Smooth muscle cell (in vitro differentiated cells): ENCODE results near the gene RNF224. TPM values are rescaled to one million over a fixed set of nuclear protein-coding genes. Genes with fewer than 3 reads are reported as not detected.

Source experiments
- DNase-seq: peaks from one replicate; lab custom pipeline; 2025; ENCODE audit not compliant: unreplicated experiment; lab: John Stamatoyannopoulos, UW
- H2AFZ ChIP-seq: fragments of 200-600 bp; sonication (generic); 2 replicates; pipeline ENCODE4 v1.6.0; 2016; ENCODE audit warnings: antibody characterized with exemption, low read depth, mild to moderate bottlenecking
- H3F3A ChIP-seq: fragments of 200-600 bp; sonication (generic); 2 replicates; pipeline ENCODE4 v1.6.0; 2017; ENCODE audit warnings: antibody characterized with exemption, low read depth
- H3K27ac ChIP-seq: fragments of 200-600 bp; sonication (generic); 2 replicates; pipeline ENCODE4 v1.5.1; 2016; ENCODE audit warnings: low read depth, mild to moderate bottlenecking
- H3K27me3 ChIP-seq: fragments of 200-600 bp; sonication (generic); 2 replicates; pipeline ENCODE4 v1.6.1; 2016; ENCODE audit warnings: low read depth, mild to moderate bottlenecking
- H3K36me3 ChIP-seq: fragments of 200-600 bp; sonication (generic); 2 replicates; pipeline ENCODE4 v1.5.1; 2016; ENCODE audit warnings: low read depth
- H3K4me1 ChIP-seq: fragments of 200-600 bp; sonication (generic); 2 replicates; pipeline ENCODE4 v1.5.1; 2016; ENCODE audit warnings: low read depth
- H3K4me2 ChIP-seq: fragments of 200-600 bp; sonication (generic); 2 replicates; pipeline ENCODE4 v1.6.0; 2016; ENCODE audit warnings: mild to moderate bottlenecking
- H3K4me3 ChIP-seq: fragments of 200-600 bp; sonication (generic); 2 replicates; pipeline ENCODE4 v1.5.1; 2016; ENCODE audit warnings: mild to moderate bottlenecking
- H3K79me2 ChIP-seq: fragments of 200-600 bp; sonication (generic); 2 replicates; pipeline ENCODE4 v1.6.0; 2016; ENCODE audit warnings: low read depth, mild to moderate bottlenecking
- H3K9ac ChIP-seq: fragments of 200-600 bp; sonication (generic); 2 replicates; pipeline ENCODE4 v1.6.0; 2016; ENCODE audit warnings: low read depth
- H3K9me3 ChIP-seq: fragments of 200-600 bp; sonication (generic); replicated peaks from 2 replicates; pipeline ENCODE4 v1.5.1; 2016; ENCODE audit warnings: low read depth
- H4K20me1 ChIP-seq: fragments of 200-600 bp; sonication (generic); 2 replicates; pipeline ENCODE4 v1.6.0; 2016; ENCODE audit warnings: low read depth
- WGBS: methylation state at CpG from one replicate; pipeline ENCODE4 v1.1.7; 2016; ENCODE audit warnings: low lambda C conversion rate; 5-methylcytosine and 5-hydroxymethylcytosine counted together
- polyA plus RNA-seq: library from polyadenylated mRNA; unstranded; fragments of >200 nt; fragmentation: Nextera tagmentation; extraction: Ambion mirVana; gene quantifications from 2 replicates; pipeline ENCODE4 v1.2.1, GENCODE V29; 2016
- total RNA-seq: library from RNA; depleted of rRNA; stranded (reverse); fragments of >200 nt; gene quantifications from 2 replicates; pipeline ENCODE4 v1.2.3, GENCODE V29; 2014
- TF ChIP-seq, protein P1 (sequence below): fragments of 200-600 bp; sonication (generic); IDR thresholded peaks from 2 replicates; pipeline ENCODE4 v1.5.1; 2017; ENCODE audit warnings: borderline replicate concordance, mild to moderate bottlenecking, antibody characterized with exemption; ENCODE audit not compliant: insufficient read depth, poor library complexity, severe bottlenecking

Gene RNF224
- total and polyA plus RNA-seq, 2 experiments from 2014 or later, result not detected

GRCh38 chr9:137191245-137191644, 36.1 kb upstream of the RNF224 start:
- Histone ChIP-seq H3K4me2 (no peak overlapping the region), H4K20me1 (peaks cover 38% of the 10 kb centered on the region), H3K36me3 (no peaks in the 10 kb centered on the region), H3K27me3 (no peaks in the 10 kb centered on the region), H3K9me3 (no peaks in the 10 kb centered on the region), H3K9ac (no peak overlapping the region), H2AFZ (no peak overlapping the region), H3K4me3 (no peak overlapping the region), H3F3A (peaks cover 12% of the 10 kb centered on the region), H3K27ac (no peak overlapping the region), H3K4me1 (peaks cover 20% of the 10 kb centered on the region), H3K79me2 (peaks cover 46% of the 10 kb centered on the region)
- WGBS, result 89% methylated on average over 3 of the region's 3 CpGs
- TF ChIP-seq, protein P1, sequence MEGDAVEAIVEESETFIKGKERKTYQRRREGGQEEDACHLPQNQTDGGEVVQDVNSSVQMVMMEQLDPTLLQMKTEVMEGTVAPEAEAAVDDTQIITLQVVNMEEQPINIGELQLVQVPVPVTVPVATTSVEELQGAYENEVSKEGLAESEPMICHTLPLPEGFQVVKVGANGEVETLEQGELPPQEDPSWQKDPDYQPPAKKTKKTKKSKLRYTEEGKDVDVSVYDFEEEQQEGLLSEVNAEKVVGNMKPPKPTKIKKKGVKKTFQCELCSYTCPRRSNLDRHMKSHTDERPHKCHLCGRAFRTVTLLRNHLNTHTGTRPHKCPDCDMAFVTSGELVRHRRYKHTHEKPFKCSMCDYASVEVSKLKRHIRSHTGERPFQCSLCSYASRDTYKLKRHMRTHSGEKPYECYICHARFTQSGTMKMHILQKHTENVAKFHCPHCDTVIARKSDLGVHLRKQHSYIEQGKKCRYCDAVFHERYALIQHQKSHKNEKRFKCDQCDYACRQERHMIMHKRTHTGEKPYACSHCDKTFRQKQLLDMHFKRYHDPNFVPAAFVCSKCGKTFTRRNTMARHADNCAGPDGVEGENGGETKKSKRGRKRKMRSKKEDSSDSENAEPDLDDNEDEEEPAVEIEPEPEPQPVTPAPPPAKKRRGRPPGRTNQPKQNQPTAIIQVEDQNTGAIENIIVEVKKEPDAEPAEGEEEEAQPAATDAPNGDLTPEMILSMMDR, result no peak
- DNase-seq, result no peak

DNA sequence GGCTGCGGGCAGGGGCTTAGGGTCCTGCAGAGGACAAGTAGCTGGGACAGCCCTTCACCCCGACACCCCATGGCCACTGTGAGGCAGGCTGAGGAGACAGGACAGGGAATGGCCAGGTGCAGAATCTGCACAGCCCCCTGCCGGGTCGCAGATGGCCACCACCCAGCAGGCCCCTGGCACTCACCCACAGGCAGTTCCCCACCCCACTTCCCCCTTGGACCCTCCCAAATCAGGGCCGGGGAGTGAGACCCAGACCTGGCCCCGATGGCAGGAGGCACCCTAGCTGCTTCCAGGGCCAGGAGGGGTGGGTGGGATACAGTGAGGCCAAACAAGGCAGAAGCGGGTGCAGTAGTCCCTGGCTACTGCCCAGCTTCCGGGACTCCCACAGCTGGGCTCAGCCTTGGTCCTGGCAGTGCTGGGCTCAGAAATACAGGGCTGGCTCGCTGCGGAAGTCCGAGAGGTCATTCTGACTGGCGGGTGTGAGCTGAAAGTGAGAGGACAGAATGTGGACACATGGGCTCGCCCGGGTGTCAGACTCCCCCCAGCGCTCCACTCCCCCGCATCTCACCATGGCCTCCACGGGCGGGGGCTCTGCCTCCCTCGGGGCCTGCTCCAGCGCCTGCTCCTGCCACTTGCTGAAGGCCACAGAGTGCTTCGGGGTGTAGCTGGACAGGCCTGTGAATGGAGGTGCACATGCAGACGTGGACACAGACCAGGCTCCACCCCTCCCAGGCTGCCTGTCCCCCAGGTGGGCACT, 35.4 kb upstream of the RNF224 start:
- no peaks in the 10 kb centered on the region for H3K9me3 ChIP-seq
- TF ChIP-seq, protein P1, result no peak
- DNase-seq, result no peak
- no peak overlapping the region for H3K4me2 ChIP-seq
- H3K9ac ChIP-seq, result no peak overlapping the region
- H3F3A ChIP-seq, result peaks cover 12% of the 10 kb centered on the region
- no peaks in the 10 kb centered on the region for H3K27me3 ChIP-seq
- no peak overlapping the region for H3K4me3 ChIP-seq
- H3K27ac ChIP-seq, result no peak overlapping the region
- no peaks in the 10 kb centered on the region for H3K36me3 ChIP-seq
- H2AFZ ChIP-seq, result no peak overlapping the region
- H3K4me1 ChIP-seq, result peaks cover 18% of the 10 kb centered on the region
- WGBS, result 95% methylated on average over 22 of the region's 22 CpGs
- peaks cover 45% of the 10 kb centered on the region for H3K79me2 ChIP-seq
- H4K20me1 ChIP-seq, result peaks cover 44% of the 10 kb centered on the region

- peaks cover 12% of the 10 kb centered on the region for H3F3A ChIP-seq
- H3K36me3 ChIP-seq, result no peaks in the 10 kb centered on the region
These were observed 34.9 kb upstream of the RNF224 start for GRCh38 chr9:137192448-137192780.

More at GRCh38 chr9:137192448-137192780, 34.9 kb upstream of the RNF224 start:
- TF ChIP-seq, protein P1, result no peak
- H3K4me3 ChIP-seq, result no peak overlapping the region
- WGBS, result 94% methylated on average over 10 of the region's 10 CpGs
- H3K27ac ChIP-seq, result no peak overlapping the region
- no peaks in the 10 kb centered on the region for H3K27me3 ChIP-seq
- H3K9ac ChIP-seq, result no peak overlapping the region
- peaks cover 49% of the 10 kb centered on the region for H4K20me1 ChIP-seq
- peaks cover 45% of the 10 kb centered on the region for H3K79me2 ChIP-seq
- H3K4me1 ChIP-seq, result peaks cover 12% of the 10 kb centered on the region
- no peak overlapping the region for H2AFZ ChIP-seq
- H3K4me2 ChIP-seq, result no peak overlapping the region
- no peaks in the 10 kb centered on the region for H3K9me3 ChIP-seq
- no peak for DNase-seq
